Liver (tissue), 9 donors: Measurements from ENCODE around the gene ZBTB18. TPM values are rescaled to one million over a fixed set of nuclear protein-coding genes. Genes with fewer than 3 reads are reported as not detected.

Experiments used
- DNase-seq: peaks from one replicate; pipeline ENCODE4 v3.0.0-alpha.2; 2017; ENCODE audit warnings: low spot score
- H3K27ac ChIP-seq, 2 donors: one replicate each; pipeline ENCODE4 v1.7.0; 2013; ENCODE audit warnings: inconsistent platforms in 2 of 2, low read length in 2 of 2, control low read depth in 1 of 2, low read depth in 1 of 2, mild to moderate bottlenecking in 1 of 2
- H3K27me3 ChIP-seq, 4 donors: one replicate each; pipeline versions ENCODE4 v1.6.1 to v1.7.0; 2013; ENCODE audit warnings: low read length in 3 of 4, inconsistent platforms in 1 of 4, mild to moderate bottlenecking in 1 of 4, moderate library complexity in 1 of 4; ENCODE audit not compliant: control insufficient read depth in 4 of 4, insufficient read depth in 4 of 4
- H3K36me3 ChIP-seq, 4 donors: one replicate each; pipeline versions ENCODE4 v1.6.1 to v1.7.0; 2013; ENCODE audit warnings: low read length in 3 of 4, mild to moderate bottlenecking in 3 of 4, low read depth in 1 of 4, moderate library complexity in 1 of 4; ENCODE audit not compliant: control insufficient read depth in 4 of 4, insufficient read depth in 3 of 4
- H3K4me1 ChIP-seq, 4 donors: one replicate each; pipeline versions ENCODE4 v1.6.1 to v1.7.0; 2013; ENCODE audit warnings: low read length in 3 of 4, mild to moderate bottlenecking in 3 of 4, moderate library complexity in 1 of 4; ENCODE audit not compliant: control insufficient read depth in 4 of 4, insufficient read depth in 4 of 4
- H3K4me3 ChIP-seq, 3 donors: one replicate each; pipeline versions ENCODE4 v1.6.1 to v1.7.0; 2013; ENCODE audit warnings: low read length in 3 of 3, control low read depth in 1 of 3, low read depth in 1 of 3, mild to moderate bottlenecking in 1 of 3
- H3K9ac ChIP-seq, 2 donors: one replicate each; pipeline ENCODE4 v1.7.0; 2013; ENCODE audit warnings: low read length in 2 of 2, mild to moderate bottlenecking in 2 of 2, moderate library complexity in 2 of 2, control low read depth in 1 of 2, low read depth in 1 of 2
- H3K9me3 ChIP-seq, 4 donors: one replicate each; pipeline versions ENCODE4 v1.6.1 to v1.7.0; 2013; ENCODE audit warnings: low read length in 3 of 4; ENCODE audit not compliant: control insufficient read depth in 4 of 4
- CTCF ChIP-seq: fragments of 150-350 bp; IDR thresholded peaks from 2 replicates; pipeline ENCODE4 v1.5.1; 2017; ENCODE audit warnings: improper control_type of control experiment, low read depth, low read length; ENCODE audit not compliant: missing input control
- EGR1 ChIP-seq, 2 donors: IDR thresholded peaks; 2 replicates each; pipeline ENCODE4 v1.6.1; 2016 to 2018; ENCODE audit warnings: antibody characterized with exemption in 2 of 2, low read depth in 2 of 2
- FOXA1 ChIP-seq: IDR thresholded peaks from 2 replicates; pipeline ENCODE4 v1.6.1; 2016; ENCODE audit warnings: antibody characterized with exemption
- FOXA2 ChIP-seq: IDR thresholded peaks from 2 replicates; pipeline ENCODE4 v1.6.1; 2016; ENCODE audit warnings: antibody characterized with exemption
- GABPA ChIP-seq, 2 donors: IDR thresholded peaks in 1 of 2; conservative IDR thresholded peaks in 1 of 2; 2 replicates each; pipeline ENCODE4 v1.6.1; 2016; ENCODE audit warnings: antibody characterized with exemption in 2 of 2, mild to moderate bottlenecking in 1 of 2, moderate library complexity in 1 of 2
- HNF4A ChIP-seq, 2 donors: conservative IDR thresholded peaks; 2 replicates each; pipeline ENCODE4 v1.6.1; 2016; ENCODE audit warnings: antibody characterized with exemption in 2 of 2, mild to moderate bottlenecking in 2 of 2
- HNF4G ChIP-seq: IDR thresholded peaks from 2 replicates; pipeline ENCODE4 v1.6.1; 2016; ENCODE audit warnings: antibody characterized with exemption
- JUND ChIP-seq, 2 donors: IDR thresholded peaks; 2 replicates each; pipeline ENCODE4 v1.6.1; 2016; ENCODE audit warnings: antibody characterized with exemption in 2 of 2
- MAX ChIP-seq: IDR thresholded peaks from 2 replicates; pipeline ENCODE4 v1.6.1; 2016; ENCODE audit warnings: antibody characterized with exemption
- NR2F2 ChIP-seq: IDR thresholded peaks from 2 replicates; pipeline ENCODE4 v1.6.1; 2016; ENCODE audit warnings: antibody characterized with exemption
- RAD21 ChIP-seq, 2 donors: IDR thresholded peaks; 2 replicates each; pipeline ENCODE4 v1.6.1; 2016; ENCODE audit warnings: antibody characterized with exemption in 2 of 2, mild to moderate bottlenecking in 2 of 2
- REST ChIP-seq: IDR thresholded peaks from 2 replicates; pipeline ENCODE4 v1.6.1; 2016; ENCODE audit warnings: antibody characterized with exemption, mild to moderate bottlenecking
- RXRA ChIP-seq, 2 donors: IDR thresholded peaks; 2 replicates each; pipeline ENCODE4 v1.6.1; 2017 to 2018; ENCODE audit warnings: antibody characterized with exemption in 2 of 2, mild to moderate bottlenecking in 1 of 2
- SP1 ChIP-seq: IDR thresholded peaks from 2 replicates; pipeline ENCODE4 v1.6.1; 2018; ENCODE audit warnings: antibody characterized with exemption, mild to moderate bottlenecking
- TAF1 ChIP-seq: conservative IDR thresholded peaks from 2 replicates; pipeline ENCODE4 v1.6.1; 2016; ENCODE audit warnings: antibody characterized with exemption, mild to moderate bottlenecking
- YY1 ChIP-seq: IDR thresholded peaks from 2 replicates; pipeline ENCODE4 v1.6.1; 2016; ENCODE audit warnings: antibody characterized with exemption, mild to moderate bottlenecking
- ZBTB33 ChIP-seq: IDR thresholded peaks from 2 replicates; pipeline ENCODE4 v1.6.1; 2016; ENCODE audit warnings: antibody characterized with exemption
- WGBS: extraction: QIAGEN DNeasy Blood & Tissue Kit; methylation state at CpG from one replicate; pipeline ENCODE4 v1.1.7; 2013; 5-methylcytosine and 5-hydroxymethylcytosine counted together
- polyA plus RNA-seq, 2 donors: library from polyadenylated mRNA; stranded (reverse) in 1 of 2; unstranded in 1 of 2; fragments of 200-250 nt in 1 of 2; fragments of >200 nt in 1 of 2; fragmentation: Nextera tagmentation in 1 of 2; extraction: Ambion mirVana in 1 of 2; gene quantifications; one replicate each; pipeline versions ENCODE4 v1.2.1 to v1.2.3, GENCODE V29; 2013 to 2015
- total RNA-seq, 2 donors: library from RNA; depleted of rRNA; stranded (reverse); fragments of >200 nt; gene quantifications; one replicate each; pipeline ENCODE4 v1.2.3, GENCODE V29; 2014
- donor health status: healthy.
- donor health status: healthy.
- donor health status: healthy.
- donor health status: healthy.
- donor health status: healthy.

ZBTB18 gene
- total and polyA plus RNA-seq, 4 donors: 1.2 to 18.3 (median 5.7) TPM

GRCh38 chr1:244057474-244058385, 6.6 kb downstream of the ZBTB18 start:
- TF ChIP-seq FOXA2 (no peak), RXRA (IDR thresholded peaks at IDR 0.05) (no peak), GABPA (IDR thresholded peaks at IDR 0.05 in 1 of 2, conservative IDR thresholded peaks at IDR 0.05 in 1 of 2) (no peak), HNF4A (conservative IDR thresholded peaks at IDR 0.05) (no peak), MAX (no peak), FOXA1 (no peak), ZBTB33 (no peak), SP1 (no peak), NR2F2 (no peak), HNF4G (no peak)
- WGBS: 97% methylated on average over 12 of the region's 12 CpGs
- no peak overlapping the region for H3K4me3 ChIP-seq

GRCh38 chr1:244060117-244060516, 9.0 kb downstream of the ZBTB18 start:
- Histone ChIP-seq H3K27me3 (no peaks in the 10 kb centered on the region), H3K27ac (no peak overlapping the region)
- no peak for TF ChIP-seq ZBTB33
- no peak for TF ChIP-seq FOXA2
- no peak for TF ChIP-seq EGR1 (IDR thresholded peaks at IDR 0.05; ENCODE audit: low read depth in 2 of 2)
- TF ChIP-seq MAX: no peak
- TF ChIP-seq HNF4A (conservative IDR thresholded peaks at IDR 0.05): no peak
- no peak for TF ChIP-seq REST
- TF ChIP-seq SP1: no peak
- TF ChIP-seq TAF1: no peak
- no peak for TF ChIP-seq YY1
- no peak for TF ChIP-seq FOXA1
- TF ChIP-seq JUND (IDR thresholded peaks at IDR 0.05): no peak
- TF ChIP-seq RAD21 (IDR thresholded peaks at IDR 0.05): no peak
- no peak for TF ChIP-seq CTCF
- TF ChIP-seq HNF4G: no peak

More at GRCh38 chr1:244057474-244058385, 6.6 kb downstream of the ZBTB18 start:
- no peak overlapping the region for H3K9ac ChIP-seq
- no peak overlapping the region for H3K27ac ChIP-seq
- DNase-seq: no peak
- H3K9me3 ChIP-seq: no peaks in the 10 kb centered on the region
- H3K27me3 ChIP-seq: no peaks in the 10 kb centered on the region
- H3K4me1 ChIP-seq: peaks cover 2 to 7% (median 4%) of the 10 kb centered on the region in 4 donors
- peaks cover 6 to 16% (median 14%) of the 10 kb centered on the region in 4 donors for H3K36me3 ChIP-seq

More at GRCh38 chr1:244060117-244060516, 9.0 kb downstream of the ZBTB18 start:
- WGBS: 96% methylated on average over 1 of the region's 1 CpG
- Histone ChIP-seq H3K9me3 (no peaks in the 10 kb centered on the region), H3K36me3 (peaks cover 0 to 4% (median under 1%) of the 10 kb centered on the region in 4 donors), H3K4me3 (no peak overlapping the region), H3K4me1 (peaks cover 2 to 20% (median 11%) of the 10 kb centered on the region in 4 donors), H3K9ac (peak overlapping the region in 1 of 2 donors; percentile 44)
- no peak for DNase-seq
